H9 (cell line): ENCODE measurements around the gene VPS72. TPM values are rescaled to one million over a fixed set of nuclear protein-coding genes. Genes with fewer than 3 reads are reported as not detected.

Experiments
- DNase-seq: peaks from one replicate; pipeline ENCODE4 v3.0.0-alpha.2; 2017
- H2AFZ ChIP-seq: one replicate; pipeline ENCODE4 v1.6.1; 2013; ENCODE audit warnings: mild to moderate bottlenecking, low read length, control low read depth, moderate library complexity
- H2AK5ac ChIP-seq: 2 replicates; pipeline ENCODE4 v1.6.1; 2013; ENCODE audit warnings: low read length, control low read depth, mixed read lengths; ENCODE audit not compliant: insufficient read length
- H2BK120ac ChIP-seq: one replicate; pipeline ENCODE4 v1.6.1; 2013; ENCODE audit warnings: low read depth, mild to moderate bottlenecking, low read length, control low read depth, inconsistent platforms; ENCODE audit not compliant: poor library complexity, severe bottlenecking
- H2BK12ac ChIP-seq: 2 replicates; pipeline ENCODE4 v1.6.1; 2013; ENCODE audit warnings: low read length, control low read depth, mixed read lengths, low read depth; ENCODE audit not compliant: insufficient read length
- H2BK15ac ChIP-seq: 2 replicates; pipeline ENCODE4 v1.6.1; 2013; ENCODE audit warnings: low read depth, low read length, control low read depth
- H2BK20ac ChIP-seq: one replicate; pipeline ENCODE4 v1.6.1; 2013; ENCODE audit warnings: low read depth, mild to moderate bottlenecking, low read length, control low read depth, inconsistent platforms; ENCODE audit not compliant: poor library complexity, severe bottlenecking
- H2BK5ac ChIP-seq: 2 replicates; pipeline ENCODE4 v1.6.1; 2013; ENCODE audit warnings: low read length, control low read depth, mixed read lengths; ENCODE audit not compliant: insufficient read length
- H3K14ac ChIP-seq: 2 replicates; pipeline ENCODE4 v1.6.1; 2013; ENCODE audit warnings: low read length, control low read depth; ENCODE audit not compliant: insufficient read depth
- H3K18ac ChIP-seq: 2 replicates; pipeline ENCODE4 v1.6.1; 2013; ENCODE audit warnings: low read depth, mild to moderate bottlenecking, mixed read lengths, low read length, control low read depth; ENCODE audit not compliant: insufficient read length
- H3K23ac ChIP-seq: 2 replicates; pipeline ENCODE4 v1.6.1; 2013; ENCODE audit warnings: low read length, control low read depth, mixed read lengths, low read depth; ENCODE audit not compliant: insufficient read length
- H3K23me2 ChIP-seq: 2 replicates; pipeline ENCODE4 v1.6.1; 2013; ENCODE audit warnings: low read depth, mild to moderate bottlenecking, mixed read lengths, low read length, control low read depth; ENCODE audit not compliant: insufficient read length, poor library complexity, severe bottlenecking
- H3K27ac ChIP-seq: 2 replicates; pipeline ENCODE4 v1.5.1; 2013; ENCODE audit warnings: low read length, control low read depth, mixed read lengths, low read depth; ENCODE audit not compliant: insufficient read length
- H3K27me3 ChIP-seq: 2 replicates; pipeline ENCODE4 v1.6.1; 2013; ENCODE audit warnings: low read length, control low read depth, inconsistent platforms; ENCODE audit not compliant: insufficient read depth
- H3K4ac ChIP-seq: 2 replicates; pipeline ENCODE4 v1.6.1; 2013; ENCODE audit warnings: low read depth, mild to moderate bottlenecking, control low read depth, inconsistent platforms, low read length, moderate library complexity
- H3K4me1 ChIP-seq: 2 replicates; pipeline ENCODE4 v1.6.1; 2013; ENCODE audit warnings: low read length, control low read depth, inconsistent platforms; ENCODE audit not compliant: insufficient read depth
- H3K4me2 ChIP-seq: 2 replicates; pipeline ENCODE4 v1.6.1; 2013; ENCODE audit warnings: low read length, control low read depth, mixed read lengths; ENCODE audit not compliant: insufficient read length, insufficient read depth
- H3K56ac ChIP-seq: 2 replicates; pipeline ENCODE4 v1.6.1; 2013; ENCODE audit warnings: low read depth, mild to moderate bottlenecking, mixed read lengths, low read length, control low read depth; ENCODE audit not compliant: insufficient read length
- H3K79me1 ChIP-seq: 2 replicates; pipeline ENCODE4 v1.6.1; 2013; ENCODE audit warnings: low read depth, mild to moderate bottlenecking, moderate library complexity, low read length, control low read depth, inconsistent platforms; ENCODE audit not compliant: insufficient read depth, poor library complexity, severe bottlenecking
- H3K79me2 ChIP-seq: 2 replicates; pipeline ENCODE4 v1.6.1; 2013; ENCODE audit warnings: low read length, control low read depth, inconsistent platforms; ENCODE audit not compliant: insufficient read depth
- H3K9ac ChIP-seq: 2 replicates; pipeline ENCODE4 v1.6.1; 2013; ENCODE audit warnings: low read length, control low read depth, mixed read lengths; ENCODE audit not compliant: insufficient read length; ENCODE audit errors: extremely low read depth
- H3K9me3 ChIP-seq: one replicate; pipeline ENCODE4 v1.6.1; 2013; ENCODE audit warnings: low read depth, low read length, inconsistent platforms; ENCODE audit not compliant: control insufficient read depth
- H3T11ph ChIP-seq: one replicate; pipeline ENCODE4 v1.6.1; 2013; ENCODE audit warnings: mild to moderate bottlenecking, low read length, control low read depth, inconsistent platforms
- H4K20me1 ChIP-seq: one replicate; pipeline ENCODE4 v1.6.1; 2013; ENCODE audit not compliant: control insufficient read depth, insufficient read length, insufficient read depth
- H4K5ac ChIP-seq: 2 replicates; pipeline ENCODE4 v1.6.1; 2013; ENCODE audit warnings: low read depth, mild to moderate bottlenecking, mixed read lengths, low read length, control low read depth; ENCODE audit not compliant: insufficient read length
- H4K8ac ChIP-seq: replicated peaks from 2 replicates; pipeline ENCODE4 v1.6.1; 2013; ENCODE audit warnings: low read length, control low read depth, mixed read lengths, low read depth; ENCODE audit not compliant: insufficient read length
- H4K91ac ChIP-seq: 2 replicates; pipeline ENCODE4 v1.6.1; 2013; ENCODE audit warnings: low read depth, mild to moderate bottlenecking, moderate library complexity, mixed read lengths, low read length, control low read depth; ENCODE audit not compliant: insufficient read length
- H3K27ac Mint-ChIP-seq, 3 experiments: 2 replicates in 2 of 3; 3 replicates in 1 of 3; pipeline ENCODE4 v1.8.0; 2020 to 2021; ENCODE audit warnings: mixed read lengths in 3 of 3, mild to moderate bottlenecking in 1 of 3, moderate library complexity in 1 of 3
- H3K27me3 Mint-ChIP-seq: 2 replicates; pipeline ENCODE4 v1.8.0; 2021; ENCODE audit warnings: low read depth, mild to moderate bottlenecking, moderate library complexity, mixed read lengths
- H3K36me3 Mint-ChIP-seq, 3 experiments: 2 replicates in 2 of 3; 3 replicates in 1 of 3; pipeline ENCODE4 v1.8.0; 2020 to 2021; ENCODE audit warnings: low read depth in 3 of 3, mixed read lengths in 3 of 3; ENCODE audit not compliant: insufficient read depth in 1 of 3
- H3K4me1 Mint-ChIP-seq, 2 experiments: 2 replicates each; pipeline ENCODE4 v1.8.0; 2020; ENCODE audit warnings: mixed read lengths in 2 of 2
- H3K4me3 Mint-ChIP-seq, 2 experiments: 2 replicates in 1 of 2; 3 replicates in 1 of 2; pipeline ENCODE4 v1.8.0; 2020 to 2021; ENCODE audit warnings: mild to moderate bottlenecking in 2 of 2, mixed read lengths in 2 of 2, moderate library complexity in 1 of 2
- H3K9me3 Mint-ChIP-seq, 2 experiments: 2 replicates in 1 of 2; 3 replicates in 1 of 2; pipeline ENCODE4 v1.8.0; 2020; ENCODE audit warnings: mild to moderate bottlenecking in 2 of 2, mixed read lengths in 2 of 2, moderate library complexity in 1 of 2
- WGBS: extraction: QIAGEN DNeasy Blood & Tissue Kit; methylation state at CpG from one replicate; pipeline ENCODE4 v1.1.7; 2013; ENCODE audit warnings: missing lambda C conversion rate, low lambda C conversion rate, mixed read lengths; ENCODE audit not compliant: insufficient read length; ENCODE audit errors: extremely low coverage; 5-methylcytosine and 5-hydroxymethylcytosine counted together
- total RNA-seq: library from RNA; stranded (reverse); gene quantifications from 2 replicates; pipeline ENCODE4 v1.2.1, GENCODE V29; 2021
- TF ChIP-seq, protein P1 (sequence below): fragments of 200-600 bp; sonication (generic); conservative IDR thresholded peaks from 3 replicates; pipeline ENCODE4 v1.8.0; 2021; ENCODE audit warnings: antibody characterized with exemption, mild to moderate bottlenecking

The VPS72 gene
- total RNA-seq, 1 experiment from 2014 or later = 91.4 TPM

DNA sequence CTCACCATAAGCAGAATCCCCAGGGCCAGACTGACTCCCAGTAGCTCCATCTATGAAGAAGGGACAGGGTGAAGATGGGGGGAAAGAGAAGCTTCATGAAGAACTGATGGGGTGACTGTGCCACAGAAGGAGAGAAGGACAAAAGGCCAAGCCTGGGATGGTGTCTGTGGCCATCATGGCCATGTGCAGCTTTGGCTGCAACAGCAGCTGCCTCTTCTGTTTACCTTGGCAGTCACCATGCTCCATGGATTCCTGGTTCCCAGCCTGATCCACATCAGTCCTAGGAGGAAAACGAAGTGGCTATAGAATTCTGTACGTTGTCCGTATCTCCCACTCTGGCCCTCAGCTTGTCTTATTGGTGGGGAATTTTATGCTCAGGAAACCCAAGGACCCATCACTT lies 55.6 kb downstream of the VPS72 start:
- Histone ChIP-seq H2BK5ac (no peak overlapping the region), H4K5ac (no peak overlapping the region), H3K79me1 (no peaks in the 10 kb centered on the region), H4K91ac (no peak overlapping the region), H3K27ac (no peak overlapping the region), H3K18ac (no peak overlapping the region), H3K23me2 (peaks cover 15% of the 10 kb centered on the region), H4K20me1 (no peaks in the 10 kb centered on the region), H2AK5ac (no peak overlapping the region), H2AFZ (no peak overlapping the region), H3K27me3 (no peaks in the 10 kb centered on the region; the same call in 1 of the 2 replicates), H3K23ac (no peak overlapping the region), H3K9ac (no peak overlapping the region), H3K79me2 (no peaks in the 10 kb centered on the region), H2BK120ac (no peak overlapping the region), H3K4me1 (no peaks in the 10 kb centered on the region), H4K8ac (no peak overlapping the region), H3T11ph (no peak overlapping the region), H2BK15ac (no peak overlapping the region), H2BK20ac (no peak overlapping the region), H3K9me3 (no peaks in the 10 kb centered on the region), H3K14ac (no peak overlapping the region), H3K56ac (no peak overlapping the region), H3K4me2 (no peak overlapping the region), H2BK12ac (no peak overlapping the region), H3K4ac (no peak overlapping the region)
- Mint-ChIP-seq H3K27ac (no peak overlapping the region; a peak in 1 of 7 replicates), H3K27me3 (peaks cover 12% of the 10 kb centered on the region), H3K4me3 (no peak overlapping the region; a peak in 1 of 5 replicates), H3K36me3 (peaks cover 15 to 43% (median 36%) of the 10 kb centered on the region in 3 experiments), H3K9me3 (no peaks in the 10 kb centered on the region), H3K4me1 (peaks cover 14 to 19% of the 10 kb centered on the region in 2 experiments)
- no peak for DNase-seq
- TF ChIP-seq, protein P1, sequence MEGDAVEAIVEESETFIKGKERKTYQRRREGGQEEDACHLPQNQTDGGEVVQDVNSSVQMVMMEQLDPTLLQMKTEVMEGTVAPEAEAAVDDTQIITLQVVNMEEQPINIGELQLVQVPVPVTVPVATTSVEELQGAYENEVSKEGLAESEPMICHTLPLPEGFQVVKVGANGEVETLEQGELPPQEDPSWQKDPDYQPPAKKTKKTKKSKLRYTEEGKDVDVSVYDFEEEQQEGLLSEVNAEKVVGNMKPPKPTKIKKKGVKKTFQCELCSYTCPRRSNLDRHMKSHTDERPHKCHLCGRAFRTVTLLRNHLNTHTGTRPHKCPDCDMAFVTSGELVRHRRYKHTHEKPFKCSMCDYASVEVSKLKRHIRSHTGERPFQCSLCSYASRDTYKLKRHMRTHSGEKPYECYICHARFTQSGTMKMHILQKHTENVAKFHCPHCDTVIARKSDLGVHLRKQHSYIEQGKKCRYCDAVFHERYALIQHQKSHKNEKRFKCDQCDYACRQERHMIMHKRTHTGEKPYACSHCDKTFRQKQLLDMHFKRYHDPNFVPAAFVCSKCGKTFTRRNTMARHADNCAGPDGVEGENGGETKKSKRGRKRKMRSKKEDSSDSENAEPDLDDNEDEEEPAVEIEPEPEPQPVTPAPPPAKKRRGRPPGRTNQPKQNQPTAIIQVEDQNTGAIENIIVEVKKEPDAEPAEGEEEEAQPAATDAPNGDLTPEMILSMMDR = no peak
- WGBS = no CpG with 5 or more reads among the region's 3 CpGs
